GM19395 (cell line): Measurements from ENCODE around the gene TRPM5.

Experiments used
- ATAC-seq: cut with Tn5 transposase; IDR thresholded peaks from one replicate; pipeline ENCODE4 v1.9.1; 2021; ENCODE audit warnings: mild to moderate bottlenecking, moderate library complexity; ENCODE audit not compliant: unreplicated experiment

Gene TRPM5

DNA sequence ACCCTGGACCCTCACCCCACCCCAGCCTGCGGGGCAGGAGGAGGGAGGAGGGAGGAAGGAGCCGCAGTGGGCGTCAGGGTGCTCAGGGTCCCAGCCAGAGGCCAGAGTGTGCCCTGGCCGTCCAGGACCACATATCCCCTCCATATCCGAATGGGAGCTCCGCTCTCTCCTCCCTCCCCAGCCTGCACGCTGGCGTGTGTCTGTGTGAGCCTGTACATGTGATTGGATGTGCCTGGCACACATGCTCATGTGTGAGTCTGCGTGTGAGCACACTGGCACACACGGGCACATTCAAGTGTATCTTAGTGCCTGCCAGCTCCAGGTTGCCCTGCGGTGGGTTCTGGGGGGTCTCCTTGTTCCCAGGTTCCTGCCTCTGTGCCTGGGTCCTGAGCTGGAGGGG is 35.6 kb downstream of the TRPM5 start:
- no peak for ATAC-seq

DNA sequence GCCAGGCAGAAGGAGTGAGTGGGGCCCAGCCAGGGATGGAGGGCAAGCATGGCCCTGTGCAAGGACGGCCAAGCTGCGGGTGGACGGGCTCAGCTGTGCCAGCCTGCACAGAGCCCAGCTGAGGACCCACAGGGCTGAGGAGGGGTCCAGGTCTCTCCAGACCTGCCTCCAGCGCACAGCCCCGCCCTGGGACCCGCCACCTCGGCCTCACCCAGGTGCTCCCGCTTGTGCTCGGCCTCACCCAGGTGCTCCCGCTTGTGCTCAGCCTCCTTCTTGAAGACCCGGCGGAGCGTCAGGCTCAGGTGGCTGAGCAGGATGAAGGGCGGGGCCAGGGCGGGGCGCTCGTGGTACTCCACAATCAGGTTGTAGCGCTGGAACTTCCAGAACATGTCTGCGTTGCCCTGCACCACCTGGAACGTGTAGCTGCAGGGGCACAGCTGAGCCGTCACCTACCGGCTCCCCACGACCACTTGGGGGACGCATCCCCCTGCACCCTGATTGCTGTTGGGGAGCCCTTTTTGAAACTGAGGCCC is 37.4 kb downstream of the TRPM5 start:
- ATAC-seq, result no peak

DNA sequence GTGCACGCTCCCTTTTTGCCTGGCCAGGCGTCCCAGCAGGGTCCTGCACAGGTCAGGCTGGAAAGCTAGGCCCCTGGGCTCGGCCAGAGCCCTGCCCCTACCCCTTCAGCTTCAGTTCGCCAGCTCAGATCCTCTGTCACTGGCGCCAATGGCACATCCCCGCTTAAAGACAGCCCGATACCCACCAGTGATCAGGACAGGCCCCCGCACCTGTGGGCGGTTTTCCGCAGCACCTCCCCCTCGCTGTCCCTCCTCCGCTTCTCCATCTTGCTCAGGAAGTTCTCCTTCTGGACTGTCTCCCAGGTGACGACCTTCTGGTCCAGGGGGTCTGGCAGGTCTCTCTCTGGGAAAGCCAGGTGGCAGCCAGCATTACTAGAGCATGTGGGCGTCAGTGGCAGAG is 37.9 kb downstream of the TRPM5 start:
- no peak for ATAC-seq

DNA sequence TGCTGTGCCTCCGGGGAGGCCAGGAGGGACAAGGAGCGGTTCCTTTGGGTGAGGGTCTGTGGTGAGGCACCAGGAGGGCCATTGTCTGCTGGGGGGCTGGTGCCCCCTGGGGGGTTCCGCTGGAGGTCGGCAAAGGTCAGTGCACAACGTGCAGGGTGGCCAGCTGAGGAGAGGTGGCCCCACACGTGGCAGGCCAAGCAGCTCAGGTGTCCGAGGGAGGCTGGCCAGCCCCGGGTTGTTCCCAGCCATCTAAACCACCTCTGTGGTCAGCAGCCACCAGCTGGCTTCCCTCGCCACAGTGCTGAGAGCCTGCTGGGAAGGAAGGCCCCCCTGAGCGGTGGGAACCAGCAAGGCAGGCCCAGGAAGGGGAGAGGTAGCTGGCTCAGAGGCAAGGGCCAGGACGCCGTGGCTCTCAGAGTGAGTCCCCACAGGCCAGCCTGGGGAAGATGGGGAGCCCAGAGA is 39.5 kb downstream of the TRPM5 start:
- ATAC-seq, result no peak

DNA sequence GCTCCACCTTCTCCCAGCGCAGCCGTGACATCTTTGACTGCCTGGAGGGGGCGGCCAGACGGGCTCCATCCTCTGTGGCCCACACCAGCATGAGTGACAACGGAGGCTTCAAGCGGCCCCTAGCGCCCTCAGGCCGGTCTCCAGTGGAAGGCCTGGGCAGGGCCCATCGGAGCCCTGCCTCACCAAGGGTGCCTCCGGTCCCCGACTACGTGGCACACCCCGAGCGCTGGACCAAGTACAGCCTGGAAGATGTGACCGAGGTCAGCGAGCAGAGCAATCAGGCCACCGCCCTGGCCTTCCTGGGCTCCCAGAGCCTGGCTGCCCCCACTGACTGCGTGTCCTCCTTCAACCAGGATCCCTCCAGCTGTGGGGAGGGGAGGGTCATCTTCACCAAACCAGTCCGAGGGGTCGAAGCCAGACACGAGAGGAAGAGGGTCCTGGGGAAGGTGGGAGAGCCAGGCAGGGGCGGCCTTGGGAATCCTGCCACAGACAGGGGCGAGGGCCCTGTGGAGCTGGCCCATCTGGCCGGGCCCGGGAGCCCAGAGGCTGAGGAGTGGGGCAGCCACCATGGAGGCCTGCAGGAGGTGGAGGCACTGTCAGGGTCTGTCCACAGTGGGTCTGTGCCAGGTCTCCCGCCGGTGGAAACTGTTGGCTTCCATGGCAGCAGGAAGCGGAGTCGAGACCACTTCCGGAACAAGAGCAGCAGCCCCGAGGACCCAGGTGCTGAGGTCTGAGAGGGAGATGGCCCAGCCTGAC is 41.2 kb downstream of the TRPM5 start:
- ATAC-seq, result no peak

DNA sequence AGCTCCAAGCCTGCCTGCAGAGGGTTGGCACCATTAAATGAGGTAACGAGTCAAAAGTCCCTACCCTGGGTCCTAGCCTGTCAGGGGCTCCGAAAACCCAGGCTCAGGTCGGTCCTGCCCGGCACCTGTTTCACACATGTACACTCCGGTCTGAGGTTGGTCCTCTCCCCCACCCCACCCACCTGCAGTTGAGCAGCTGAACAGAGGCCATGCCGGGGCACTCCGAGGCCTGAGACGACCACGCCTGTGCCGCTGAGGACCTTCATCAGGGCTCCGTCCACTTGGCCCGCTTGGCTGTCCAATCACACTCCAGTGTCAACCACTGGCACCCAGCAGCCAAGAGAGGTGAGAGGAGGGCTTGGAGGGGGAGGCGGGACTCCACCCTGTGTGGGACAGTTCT is 42.2 kb downstream of the TRPM5 start:
- ATAC-seq, result no peak

DNA sequence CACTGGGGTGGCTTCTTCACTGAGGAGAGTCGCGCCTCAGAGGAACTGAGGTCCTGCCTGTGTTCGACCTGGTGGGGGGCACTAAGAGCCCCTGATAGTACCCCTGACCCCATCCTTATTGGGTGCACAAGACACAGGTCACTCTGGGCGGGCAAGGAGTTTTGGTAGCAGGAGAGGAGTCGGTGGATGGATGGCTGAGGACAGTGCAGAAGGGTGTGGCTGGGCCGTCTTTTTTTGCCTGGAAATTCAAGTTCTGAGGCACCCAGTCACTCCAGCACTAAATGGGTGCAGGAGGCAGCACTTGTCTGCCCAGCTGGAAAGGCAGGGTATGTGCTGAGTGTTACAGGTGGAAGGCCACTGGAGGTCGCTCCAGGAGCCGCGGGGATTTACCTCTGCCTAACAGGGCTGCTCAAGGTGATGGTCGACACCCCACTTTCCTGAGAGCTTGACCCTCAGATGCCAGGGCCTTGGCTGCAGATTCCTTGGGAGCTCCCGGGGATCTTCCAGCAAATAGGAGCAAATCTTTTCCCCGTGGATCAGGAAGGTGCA is 42.8 kb downstream of the TRPM5 start:
- ATAC-seq, result no peak

DNA sequence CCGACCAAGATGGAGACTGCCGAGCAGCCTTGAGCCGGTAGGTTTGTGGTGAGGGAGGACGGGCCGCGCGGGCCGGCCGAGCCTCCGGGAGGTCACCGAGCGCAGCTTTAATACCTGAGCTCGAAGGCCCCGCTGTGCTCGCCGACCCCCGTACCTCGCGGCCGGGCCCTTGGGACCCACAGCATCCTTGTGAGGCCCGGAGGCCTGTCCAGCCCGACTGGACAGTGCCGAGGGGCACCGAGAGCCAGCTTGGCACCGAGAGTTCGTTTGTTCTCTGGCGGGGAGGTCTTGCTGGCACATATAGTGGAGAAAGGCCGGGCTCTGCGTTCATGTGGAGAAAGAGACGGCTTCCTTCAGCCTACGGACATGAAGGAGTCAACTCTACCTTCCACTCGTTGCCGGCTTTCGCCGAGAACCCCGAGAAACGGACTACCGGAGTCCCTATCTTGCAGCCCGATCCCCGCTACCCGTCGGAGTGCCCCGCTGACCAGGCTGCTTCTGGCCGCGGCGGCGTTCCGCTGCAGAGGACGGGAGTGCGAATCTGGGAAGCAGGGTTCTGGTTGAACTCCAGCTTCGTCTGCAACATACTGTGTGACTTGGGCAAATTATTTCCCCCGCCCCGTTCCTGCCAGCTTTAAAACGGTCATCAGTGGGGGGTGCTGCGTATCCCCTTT is 43.4 kb downstream of the TRPM5 start:
- no peak for ATAC-seq

DNA sequence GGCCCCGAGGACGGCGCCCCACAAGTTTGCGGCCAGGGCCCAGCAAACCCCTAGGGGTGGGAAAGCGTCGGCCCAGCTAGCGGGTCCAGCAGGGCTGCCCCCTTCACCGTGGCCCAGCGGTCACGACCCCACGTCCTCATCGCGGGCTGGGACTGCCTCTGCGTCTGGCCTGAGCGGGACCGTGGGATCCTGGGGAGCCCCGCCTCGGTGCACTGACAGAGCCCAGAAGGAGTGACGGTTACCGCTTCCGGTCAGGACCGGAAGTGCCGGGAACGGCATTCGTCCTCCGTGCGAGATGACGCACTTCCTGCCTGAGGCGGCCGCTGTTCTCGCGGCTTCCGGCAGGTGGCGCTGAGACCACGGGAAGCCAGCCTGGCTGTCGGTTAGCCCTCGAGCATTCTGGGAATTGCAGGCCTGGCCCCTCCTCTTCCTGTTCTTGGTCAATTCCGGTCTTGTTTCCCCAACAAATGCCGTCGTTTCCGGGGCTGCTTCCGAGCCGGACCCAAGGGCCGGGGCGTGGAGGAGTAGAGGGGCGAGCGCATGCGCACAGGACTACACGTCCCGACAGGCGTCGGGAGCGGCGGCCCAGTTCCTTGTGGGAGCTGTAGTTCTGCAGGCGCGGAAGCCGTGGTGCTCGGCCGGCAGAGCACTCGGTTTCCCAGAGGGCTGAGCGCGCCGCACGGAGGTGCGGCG is 44.1 kb downstream of the TRPM5 start, which contains the start of gene TSSC4:
TSSC4 (plus strand) TSS at position 682 of the 693 bp plus-strand sequence. CDS start 1,884 bp downstream, outside the sequence.
- peak; percentile 87 for ATAC-seq

DNA sequence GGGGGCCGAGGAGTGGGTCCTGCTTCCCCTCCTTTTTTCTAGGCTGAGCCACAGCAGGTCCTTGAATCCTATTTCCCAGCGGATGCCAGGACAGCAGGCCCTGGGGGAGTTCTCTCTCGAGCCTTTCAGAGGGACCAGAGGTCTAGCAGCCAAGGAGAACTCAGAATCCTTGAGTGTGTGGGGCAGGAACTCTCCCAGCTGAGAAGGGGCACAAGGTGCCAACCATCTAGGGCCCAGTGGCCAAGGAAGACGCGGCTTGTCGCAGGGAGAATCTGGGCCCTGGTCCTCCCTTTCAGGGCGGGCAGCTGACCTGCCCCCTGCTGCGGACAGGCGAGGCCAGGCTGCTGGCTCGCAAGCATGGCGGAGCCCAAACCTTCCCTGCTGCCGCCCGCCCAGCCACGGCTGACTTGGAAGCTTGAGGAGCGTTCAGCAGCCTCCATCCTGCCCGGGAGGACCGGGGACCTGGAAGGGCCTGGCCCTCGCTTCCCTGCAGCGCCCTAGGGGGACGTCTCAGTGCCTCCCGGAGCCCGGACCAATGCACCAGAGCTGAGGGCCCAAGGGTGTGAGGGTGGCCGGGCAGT is 44.7 kb downstream of the TRPM5 start:
- no peak for ATAC-seq

DNA sequence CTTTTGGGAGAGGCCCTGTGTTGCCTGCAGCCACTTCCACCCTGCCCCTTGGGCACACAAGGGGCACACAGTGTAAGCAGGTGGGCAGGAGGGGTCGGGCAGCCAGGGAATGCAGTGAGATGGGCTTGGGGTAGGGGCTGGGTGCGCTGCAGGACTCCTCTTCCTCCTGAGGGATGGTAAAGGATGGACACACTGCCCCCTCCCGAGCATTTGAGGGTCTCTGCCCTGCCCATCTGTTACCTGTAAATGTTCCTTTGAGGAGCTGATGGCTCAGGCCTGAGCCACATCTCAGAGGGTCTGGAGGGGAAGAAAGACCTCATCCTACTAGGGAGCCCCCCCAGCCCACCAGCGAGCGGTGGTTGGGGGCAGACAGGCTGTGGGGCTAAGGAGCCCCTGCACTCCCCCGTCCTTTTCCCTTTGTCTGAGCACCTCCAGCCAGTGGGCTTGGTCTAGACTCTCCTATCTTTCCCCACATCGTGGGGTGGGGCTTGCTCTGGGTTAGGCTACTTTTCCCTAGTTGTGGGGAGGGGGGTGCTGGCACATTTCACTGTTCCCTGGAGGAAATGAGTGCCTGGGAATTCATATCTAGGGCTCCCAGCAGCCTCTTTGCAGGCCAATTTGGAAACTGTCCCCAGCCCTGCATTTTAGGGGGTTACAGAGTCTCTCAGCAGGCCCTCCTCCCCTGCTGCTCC is 45.5 kb downstream of the TRPM5 start:
- no peak for ATAC-seq

DNA sequence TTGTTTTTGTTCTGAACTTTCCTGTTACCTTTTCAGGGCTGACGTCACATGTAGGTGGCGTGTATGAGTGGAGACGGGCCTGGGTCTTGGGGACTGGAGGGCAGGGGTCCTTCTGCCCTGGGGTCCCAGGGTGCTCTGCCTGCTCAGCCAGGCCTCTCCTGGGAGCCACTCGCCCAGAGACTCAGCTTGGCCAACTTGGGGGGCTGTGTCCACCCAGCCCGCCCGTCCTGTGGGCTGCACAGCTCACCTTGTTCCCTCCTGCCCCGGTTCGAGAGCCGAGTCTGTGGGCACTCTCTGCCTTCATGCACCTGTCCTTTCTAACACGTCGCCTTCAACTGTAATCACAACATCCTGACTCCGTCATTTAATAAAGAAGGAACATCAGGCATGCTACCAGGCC is 47.3 kb downstream of the TRPM5 start:
- ATAC-seq, result no peak

DNA sequence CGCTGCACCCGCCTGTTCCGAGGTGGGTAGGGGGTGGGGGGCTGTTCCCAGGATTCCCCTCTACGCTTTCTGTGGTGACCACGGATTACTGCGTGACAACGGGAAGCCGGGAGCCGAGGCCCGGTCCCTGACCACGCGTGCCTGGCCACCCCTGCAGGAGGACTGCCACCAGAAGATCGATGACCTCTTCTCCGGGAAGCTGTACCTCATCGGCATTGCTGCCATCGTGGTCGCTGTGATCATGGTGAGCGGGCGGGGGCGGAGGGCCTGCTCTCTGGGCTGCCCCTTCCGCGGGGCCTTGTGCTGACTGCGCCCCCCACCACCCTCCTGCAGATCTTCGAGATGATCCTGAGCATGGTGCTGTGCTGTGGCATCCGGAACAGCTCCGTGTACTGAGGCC is 47.8 kb downstream of the TRPM5 start:
- no peak for ATAC-seq

DNA sequence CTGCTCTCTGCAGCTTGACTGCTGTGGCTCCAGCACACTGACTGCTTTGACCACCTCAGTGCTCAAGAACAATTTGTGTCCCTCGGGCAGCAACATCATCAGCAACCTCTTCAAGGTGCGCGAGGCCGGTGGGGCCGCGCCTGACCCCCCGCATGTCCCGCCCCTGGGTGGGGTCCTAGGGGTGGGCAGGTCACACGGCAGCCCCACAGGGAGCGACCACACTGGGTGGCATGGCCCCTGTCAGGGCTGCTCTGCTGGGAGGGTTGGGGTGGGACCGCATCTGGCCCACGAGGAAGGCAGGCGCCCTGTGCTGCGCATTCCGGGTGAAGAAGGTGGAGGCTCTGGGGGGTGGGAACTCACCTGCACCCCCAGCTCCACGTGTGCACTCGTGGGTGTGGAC is 48.5 kb downstream of the TRPM5 start:
- no peak for ATAC-seq

DNA sequence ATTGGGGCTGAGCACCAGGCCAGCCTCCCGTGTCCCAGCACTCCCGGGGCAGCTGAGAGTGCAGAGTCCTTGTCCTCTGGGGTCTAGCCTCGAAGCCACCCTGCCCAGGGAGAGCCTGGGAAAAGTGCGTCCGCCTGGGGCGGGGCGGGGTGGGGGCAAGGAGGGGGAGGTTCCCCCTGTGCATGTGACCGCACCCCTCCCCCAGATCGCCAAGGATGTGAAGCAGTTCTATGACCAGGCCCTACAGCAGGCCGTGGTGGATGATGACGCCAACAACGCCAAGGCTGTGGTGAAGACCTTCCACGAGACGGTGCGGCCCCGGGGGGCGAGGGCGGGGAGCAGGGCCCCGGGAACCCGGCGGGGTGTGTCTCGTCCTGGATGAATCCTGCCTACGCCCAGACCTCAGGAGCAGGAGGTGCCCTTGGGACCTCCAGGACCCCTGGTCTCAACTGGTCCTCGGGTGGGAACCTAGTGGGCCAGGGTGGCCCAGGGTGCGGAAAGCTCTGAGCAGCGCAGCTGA is 49.0 kb downstream of the TRPM5 start:
- no peak for ATAC-seq

DNA sequence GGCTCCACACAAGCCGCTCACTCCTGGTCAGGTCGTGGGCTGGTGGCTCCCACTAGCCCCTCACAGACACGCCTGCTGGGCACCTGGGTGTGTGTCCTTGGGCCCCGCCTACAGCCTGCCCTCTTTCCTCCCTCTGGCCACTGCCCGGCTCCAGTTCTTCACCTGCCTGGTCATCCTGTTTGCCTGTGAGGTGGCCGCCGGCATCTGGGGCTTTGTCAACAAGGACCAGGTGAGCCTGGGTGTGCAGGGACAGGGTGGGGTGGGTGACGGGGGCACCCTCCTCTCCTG is 49.6 kb downstream of the TRPM5 start:
- no peak for ATAC-seq
